NCI-H526 treated with DMSO at 0.1 percent for 48 hours (cell line): ENCODE results near the gene BAHCC1.

Experiments used
- DNase-seq: peaks from one replicate; lab custom pipeline; 2025; lab: John Stamatoyannopoulos, UW

BAHCC1 gene

GRCh38 chr17:81461607-81462500 lies 66.6 kb downstream of the BAHCC1 start:
- DNase-seq: no peak

GRCh38 chr17:81462506-81463125 lies 67.4 kb downstream of the BAHCC1 start:
- no peak for DNase-seq

GRCh38 chr17:81463506-81463905 lies 68.2 kb downstream of the BAHCC1 start:
- no peak for DNase-seq

- no peak for DNase-seq
These were observed 69.3 kb downstream of the BAHCC1 start for GRCh38 chr17:81464586-81464985.

- no peak for DNase-seq
These were observed 70.7 kb downstream of the BAHCC1 start for GRCh38 chr17:81465910-81466309.

- no peak for DNase-seq
These were observed 71.6 kb downstream of the BAHCC1 start for GRCh38 chr17:81466564-81467472.

- no peak for DNase-seq
These were observed 73.0 kb downstream of the BAHCC1 start for GRCh38 chr17:81468111-81468769.

GRCh38 chr17:81468770-81469121 lies 73.5 kb downstream of the BAHCC1 start:
- no peak for DNase-seq

- DNase-seq: no peak
These were observed 74.0 kb downstream of the BAHCC1 start for GRCh38 chr17:81469266-81469665.

GRCh38 chr17:81470270-81470943 lies 75.2 kb downstream of the BAHCC1 start:
- no peak for DNase-seq

- DNase-seq: no peak
These were observed 75.9 kb downstream of the BAHCC1 start for GRCh38 chr17:81470944-81471817.

- no peak for DNase-seq
These were observed 76.7 kb downstream of the BAHCC1 start for GRCh38 chr17:81471818-81472456.

- DNase-seq: no peak
These were observed 77.8 kb downstream of the BAHCC1 start for GRCh38 chr17:81473019-81473418.

GRCh38 chr17:81474958-81475357 lies 79.7 kb downstream of the BAHCC1 start:
- DNase-seq: no peak

- DNase-seq: no peak
These were observed 80.8 kb downstream of the BAHCC1 start for GRCh38 chr17:81476097-81476496.

GRCh38 chr17:81476635-81477034 lies 81.4 kb downstream of the BAHCC1 start:
- no peak for DNase-seq

GRCh38 chr17:81477173-81477572 lies 81.9 kb downstream of the BAHCC1 start:
- DNase-seq: no peak

GRCh38 chr17:81478119-81478518 lies 82.9 kb downstream of the BAHCC1 start:
- DNase-seq: no peak

GRCh38 chr17:81479175-81480071 lies 84.2 kb downstream of the BAHCC1 start:
- DNase-seq: no peak
